GM04504 (cell line): Measurements from ENCODE around the gene ADIPOR2.
"Not testable (repeated sequence)": the region's sequence is repeated elsewhere in the genome, so short reads cannot be mapped to it uniquely, and the experiment has no call there.

Source experiments
- DNase-seq: peaks from one replicate; pipeline ENCODE4 v3.0.0-alpha.2; 2012; ENCODE audit warnings: low read depth

The ADIPOR2 gene

GRCh38 chr12:1705774-1706631 lies 15.1 kb downstream of the ADIPOR2 start:
- DNase-seq = no peak

- no peak for DNase-seq
Observed at GRCh38 chr12:1706632-1706980, 15.7 kb downstream of the ADIPOR2 start.

DNA sequence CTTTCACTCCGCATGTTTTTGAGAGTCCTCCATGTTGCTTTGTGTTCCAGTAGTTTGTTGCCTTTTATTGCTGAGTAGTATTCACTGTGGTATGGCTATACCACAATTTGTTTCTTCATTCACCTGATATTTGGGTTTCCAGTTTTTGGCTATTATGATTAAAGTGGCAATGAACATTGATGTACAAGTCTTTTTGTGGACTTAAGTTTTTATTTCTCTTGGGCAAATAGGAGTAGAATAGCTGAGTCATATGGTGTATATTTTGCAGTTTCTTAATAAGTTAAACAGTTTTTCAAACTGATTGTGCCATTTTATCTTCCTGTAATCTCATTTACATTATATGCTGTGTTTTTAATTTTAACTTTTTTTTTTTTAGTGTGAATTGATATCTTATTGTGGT lies 16.2 kb downstream of the ADIPOR2 start:
- no peak for DNase-seq

DNA sequence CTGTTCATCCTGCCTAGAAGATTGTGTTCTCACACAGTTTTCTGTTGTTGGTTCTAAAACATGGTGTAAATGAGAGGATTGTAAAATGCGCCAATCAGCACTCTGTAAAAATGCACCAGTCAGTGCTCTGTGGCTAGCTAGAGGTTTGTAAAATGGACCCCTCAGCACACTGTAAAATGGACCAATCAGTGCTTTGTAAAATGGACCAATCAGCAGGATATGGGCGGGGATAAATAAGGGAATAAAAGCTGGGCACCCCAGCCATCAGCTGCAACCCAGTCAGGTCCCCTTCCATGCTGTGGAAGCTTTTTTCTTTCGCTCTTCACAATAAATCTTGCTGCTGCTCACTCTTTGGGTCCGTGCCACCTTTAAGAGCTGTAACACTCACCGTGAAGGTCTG lies 19.1 kb downstream of the ADIPOR2 start:
- not testable (repeated sequence) for DNase-seq

GRCh38 chr12:1710870-1711269 lies 20.0 kb downstream of the ADIPOR2 start:
- not testable (repeated sequence) for DNase-seq

- not testable (repeated sequence) for DNase-seq
Observed at GRCh38 chr12:1711536-1712211, 20.8 kb downstream of the ADIPOR2 start.

DNA sequence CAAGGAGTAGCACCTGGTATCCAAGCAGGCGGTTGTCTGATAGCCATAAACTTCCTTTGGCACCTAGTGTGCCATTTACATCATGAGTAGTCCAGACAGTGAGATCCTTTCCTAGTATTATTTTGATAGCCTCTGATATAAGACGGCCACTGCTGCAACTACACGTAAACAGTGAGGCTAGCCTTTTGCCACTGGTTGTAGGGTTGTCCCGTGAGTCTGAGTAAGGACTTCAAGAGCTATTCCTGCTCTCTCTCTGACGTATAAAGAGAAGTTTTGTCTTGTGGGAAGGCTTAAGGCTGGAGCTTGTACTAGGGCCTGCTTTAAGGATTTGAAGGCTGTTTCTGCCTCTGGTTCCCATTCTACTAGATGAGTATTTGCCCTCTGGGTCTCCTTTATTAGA lies 21.4 kb downstream of the ADIPOR2 start:
- not testable (repeated sequence) for DNase-seq

DNA sequence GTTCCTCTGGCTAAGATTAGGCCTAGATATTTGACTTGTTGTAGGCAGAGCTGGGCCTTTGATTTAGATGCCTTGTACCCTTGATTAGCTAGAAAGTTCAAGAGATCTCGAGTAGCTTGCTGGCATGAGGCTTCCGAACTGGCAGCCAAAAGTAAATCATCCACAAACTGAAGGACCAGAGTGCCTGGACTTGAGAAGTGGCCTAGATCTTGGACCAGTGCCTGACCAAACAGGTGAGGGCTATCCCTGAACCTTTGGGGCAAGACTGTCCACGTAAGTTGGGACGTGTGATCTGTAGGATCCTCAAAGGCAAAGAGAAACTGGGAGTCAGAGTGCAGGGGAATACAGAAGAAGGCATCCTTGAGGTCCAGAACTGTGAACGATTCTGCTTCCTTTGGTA lies 22.0 kb downstream of the ADIPOR2 start:
- not testable (repeated sequence) for DNase-seq

GRCh38 chr12:1713783-1714348 lies 23.0 kb downstream of the ADIPOR2 start:
- not testable (repeated sequence) for DNase-seq

- DNase-seq = not testable (repeated sequence)
Observed at GRCh38 chr12:1715459-1715858, 24.6 kb downstream of the ADIPOR2 start.

GRCh38 chr12:1716215-1716862 lies 25.5 kb downstream of the ADIPOR2 start:
- no peak for DNase-seq

DNA sequence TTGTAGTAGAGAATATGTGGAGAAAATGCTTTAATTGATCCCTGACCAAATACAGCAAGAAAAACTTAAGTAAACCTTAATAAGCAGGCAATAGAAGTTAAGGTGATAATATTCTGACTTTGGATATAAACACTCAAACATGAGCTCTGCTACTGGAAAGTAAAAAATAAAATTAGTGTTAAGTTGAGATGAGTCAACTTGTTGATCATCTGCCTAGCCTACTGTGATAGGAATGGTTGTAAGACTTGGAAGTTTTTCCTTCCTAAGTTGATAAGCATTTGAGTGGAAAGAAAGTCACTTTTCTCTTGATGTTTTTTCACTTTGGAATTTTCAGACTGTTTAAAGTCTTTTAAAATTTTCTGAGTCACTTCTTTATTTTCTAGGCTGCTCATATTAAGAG lies 26.0 kb downstream of the ADIPOR2 start:
- DNase-seq = no peak

GRCh38 chr12:1719139-1719538 lies 28.3 kb downstream of the ADIPOR2 start:
- DNase-seq = no peak

DNA sequence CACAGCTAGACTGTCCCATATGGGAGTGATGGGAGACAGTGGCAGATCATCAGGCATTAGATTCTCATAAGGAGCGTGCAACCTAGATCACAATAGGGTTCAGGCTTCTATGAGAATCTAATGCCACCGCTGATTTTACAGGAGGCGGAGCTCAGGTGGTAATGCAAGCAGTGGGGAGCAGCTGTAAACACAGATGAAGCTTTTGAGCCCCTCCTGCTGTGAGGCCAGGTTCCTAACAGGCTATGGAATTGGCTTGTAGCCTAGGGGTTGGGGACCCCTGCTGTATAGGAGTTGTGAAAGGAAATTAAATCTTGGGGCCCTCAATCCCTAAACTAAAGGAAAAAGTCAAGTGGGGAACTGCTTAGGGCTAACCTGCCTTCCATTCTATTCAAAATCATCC lies 29.6 kb downstream of the ADIPOR2 start:
- DNase-seq = no peak

- DNase-seq = no peak
Observed at GRCh38 chr12:1723721-1724120, 32.9 kb downstream of the ADIPOR2 start.

DNA sequence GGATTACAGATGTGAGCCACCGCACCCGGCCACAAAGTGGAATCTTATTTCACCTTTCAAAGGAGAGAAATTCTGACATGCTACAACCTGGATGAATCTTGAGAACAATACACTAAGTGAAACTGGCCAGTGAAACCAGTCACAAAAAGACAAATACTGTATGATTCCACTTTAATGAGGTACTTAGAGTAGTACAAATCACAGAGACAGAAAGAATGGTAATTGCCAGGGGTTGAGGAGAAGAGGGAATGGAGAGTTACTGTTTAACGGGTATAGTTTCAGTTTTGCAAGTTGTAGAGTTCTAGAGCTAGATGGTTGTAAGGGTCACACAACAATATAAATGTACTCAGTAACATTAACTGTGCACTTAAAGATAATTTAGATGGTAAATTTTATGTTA lies 33.4 kb downstream of the ADIPOR2 start:
- DNase-seq = no peak

DNA sequence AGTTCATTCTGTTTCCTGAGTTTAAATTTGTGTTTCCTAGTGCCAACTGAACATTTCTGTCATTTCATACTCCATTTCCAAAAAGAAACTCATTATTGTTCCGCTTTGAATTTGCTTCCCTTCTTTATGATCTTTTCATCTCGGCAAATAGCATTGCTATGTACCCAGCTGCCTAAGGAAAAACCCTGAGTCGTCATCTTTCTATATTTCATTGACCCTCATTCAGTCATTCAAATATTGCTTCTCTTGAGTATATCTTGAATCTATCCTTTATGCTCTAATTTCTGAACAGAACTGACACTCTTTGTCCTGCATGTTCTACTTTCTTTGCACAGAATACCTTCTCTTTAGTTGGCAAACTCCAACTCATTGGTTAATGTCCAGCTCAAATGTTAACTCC lies 35.9 kb downstream of the ADIPOR2 start:
- no peak for DNase-seq

- no peak for DNase-seq
Observed at GRCh38 chr12:1728824-1729223, 38.0 kb downstream of the ADIPOR2 start.

DNA sequence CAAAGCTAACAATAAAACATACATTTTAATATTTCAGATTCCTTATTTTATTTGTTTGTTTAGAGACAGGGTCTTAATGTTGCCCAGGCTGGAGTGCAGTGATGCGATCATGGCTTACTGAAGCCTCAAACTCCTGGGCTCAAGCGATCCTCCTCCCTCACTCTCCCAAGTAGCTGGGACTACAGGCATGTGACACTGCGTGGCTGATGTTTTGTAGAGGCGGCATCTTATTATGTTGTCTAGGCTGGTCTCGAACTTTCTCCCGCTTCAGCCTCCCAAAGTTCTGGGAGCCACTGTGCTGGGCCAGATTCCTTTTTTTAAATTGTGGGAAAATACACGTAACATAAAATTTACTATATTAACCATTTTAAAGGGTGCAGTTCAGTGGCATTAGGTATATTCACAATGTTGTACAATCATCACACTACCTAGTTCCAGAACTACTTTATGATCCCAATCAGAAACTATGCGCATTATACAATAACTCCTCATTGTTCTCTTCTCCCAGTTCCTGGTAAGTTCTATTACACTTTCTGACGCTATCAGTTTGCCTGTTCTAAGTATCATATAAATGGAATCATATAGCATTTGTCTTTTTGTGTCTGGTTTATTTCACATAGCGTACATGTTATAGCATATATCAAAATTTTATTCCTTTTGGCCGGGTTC lies 40.3 kb downstream of the ADIPOR2 start:
- no peak for DNase-seq

- DNase-seq = not testable (repeated sequence)
Observed at GRCh38 chr12:1731688-1732078, 40.8 kb downstream of the ADIPOR2 start.

DNA sequence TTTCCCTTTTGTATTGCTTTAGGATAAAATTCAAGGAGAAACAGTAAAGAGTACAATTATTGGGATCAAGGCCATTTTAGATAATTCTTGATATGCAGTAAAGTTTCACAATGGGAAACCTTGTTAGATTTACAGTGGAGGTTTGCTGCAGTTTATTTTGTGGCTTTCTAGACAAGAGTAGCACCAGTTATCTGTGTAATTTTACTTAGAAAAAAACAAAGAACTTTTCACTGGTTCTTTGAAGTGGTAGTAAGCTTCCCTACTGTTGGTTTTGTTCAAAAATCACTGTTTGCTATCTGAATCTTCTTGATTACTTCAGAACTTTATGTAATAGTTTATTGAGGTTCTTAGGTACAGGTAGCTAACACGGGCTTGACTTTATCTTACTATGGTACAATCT lies 42.0 kb downstream of the ADIPOR2 start:
- DNase-seq = no peak

- DNase-seq = not testable (repeated sequence)
Observed at GRCh38 chr12:1733712-1734111, 42.8 kb downstream of the ADIPOR2 start.
